HCT116 (cell line): ENCODE results near the gene CD72.

Experiments used
- EGR1 ChIP-seq: IDR thresholded peaks from 2 replicates; pipeline ENCODE4 v1.6.1; 2012; ENCODE audit warnings: low read depth
- EZH2 ChIP-seq: fragments of 200-600 bp; sonication (generic); IDR thresholded peaks from 2 replicates; pipeline ENCODE4 v1.6.1; 2017; ENCODE audit warnings: antibody characterized with exemption, mixed run types
- EZH2phosphoT487 ChIP-seq: fragments of 200-600 bp; IDR thresholded peaks from 2 replicates; pipeline ENCODE4 v1.6.1; 2018; ENCODE audit warnings: antibody characterized with exemption, borderline replicate concordance
- MAX ChIP-seq: IDR thresholded peaks from 2 replicates; pipeline ENCODE4 v1.6.1; 2012
- POLR2A ChIP-seq: IDR thresholded peaks from 2 replicates; pipeline ENCODE4 v1.7.0; 2011; ENCODE audit warnings: borderline replicate concordance; ENCODE audit not compliant: insufficient read depth, insufficient read length; ENCODE audit errors: extremely low read depth
- POLR2AphosphoS5 ChIP-seq: IDR thresholded peaks from 2 replicates; pipeline ENCODE4 v1.6.1; 2011; ENCODE audit warnings: mild to moderate bottlenecking, low read depth, low read length, moderate library complexity
- RAD21 ChIP-seq: IDR thresholded peaks from 2 replicates; pipeline ENCODE4 v1.6.1; 2012; ENCODE audit warnings: low read depth, mild to moderate bottlenecking
- REST ChIP-seq: IDR thresholded peaks from 2 replicates; pipeline ENCODE4 v1.6.1; 2012; ENCODE audit warnings: low read depth
- SP1 ChIP-seq: IDR thresholded peaks from 2 replicates; pipeline ENCODE4 v1.6.1; 2012; ENCODE audit warnings: low read depth
- TCF7L2 ChIP-seq: IDR thresholded peaks from 2 replicates; pipeline ENCODE4 v1.7.0; 2011; ENCODE audit warnings: borderline replicate concordance, inconsistent platforms; ENCODE audit not compliant: insufficient read depth, insufficient read length; ENCODE audit errors: extremely low read depth
- ZFX ChIP-seq: fragments of 450-650 bp; IDR thresholded peaks from 2 replicates; pipeline ENCODE4 v1.6.1; 2017
- TF ChIP-seq, protein P1 (sequence below), 3 experiments: fragments of 200-600 bp in 1 of 3; sonication (generic) in 1 of 3; IDR thresholded peaks in 2 of 3; conservative IDR thresholded peaks in 1 of 3; 2 replicates each; pipeline ENCODE4 v1.5.1; 2012 to 2017; ENCODE audit warnings: low read depth in 2 of 3, low read length in 2 of 3, antibody characterized with exemption in 1 of 3, borderline replicate concordance in 1 of 3, control low read depth in 1 of 3, mild to moderate bottlenecking in 1 of 3, mixed read lengths in 1 of 3, mixed run types in 1 of 3, moderate library complexity in 1 of 3; ENCODE audit not compliant: insufficient read depth in 1 of 3

DNA sequence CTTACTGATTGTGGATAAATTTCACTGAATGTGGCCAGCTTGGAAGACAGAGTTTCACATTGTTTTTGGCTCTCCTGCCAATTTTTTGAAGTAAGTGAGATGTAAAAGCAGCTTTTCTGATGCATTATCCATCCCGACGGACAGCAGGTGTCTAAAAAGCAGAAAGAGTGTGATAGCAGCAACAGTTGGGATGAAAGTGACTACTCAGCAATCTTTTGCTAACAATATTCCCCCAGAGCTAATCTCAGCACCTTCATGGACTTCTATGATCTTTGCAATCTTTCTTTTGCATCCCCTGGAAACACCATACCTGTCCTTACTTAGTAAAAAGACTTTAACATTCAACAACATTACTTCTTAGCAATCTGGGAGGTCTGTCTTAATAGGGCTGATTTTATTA is 5.4 kb downstream of the CD72 start:
- TF ChIP-seq ZFX (no peak), SP1 (no peak), POLR2AphosphoS5 (no peak), EZH2 (no peak), POLR2A (no peak), TCF7L2 (no peak), RAD21 (no peak), EZH2phosphoT487 (no peak), EGR1 (no peak), REST (no peak), MAX (no peak)
- TF ChIP-seq, protein P1, sequence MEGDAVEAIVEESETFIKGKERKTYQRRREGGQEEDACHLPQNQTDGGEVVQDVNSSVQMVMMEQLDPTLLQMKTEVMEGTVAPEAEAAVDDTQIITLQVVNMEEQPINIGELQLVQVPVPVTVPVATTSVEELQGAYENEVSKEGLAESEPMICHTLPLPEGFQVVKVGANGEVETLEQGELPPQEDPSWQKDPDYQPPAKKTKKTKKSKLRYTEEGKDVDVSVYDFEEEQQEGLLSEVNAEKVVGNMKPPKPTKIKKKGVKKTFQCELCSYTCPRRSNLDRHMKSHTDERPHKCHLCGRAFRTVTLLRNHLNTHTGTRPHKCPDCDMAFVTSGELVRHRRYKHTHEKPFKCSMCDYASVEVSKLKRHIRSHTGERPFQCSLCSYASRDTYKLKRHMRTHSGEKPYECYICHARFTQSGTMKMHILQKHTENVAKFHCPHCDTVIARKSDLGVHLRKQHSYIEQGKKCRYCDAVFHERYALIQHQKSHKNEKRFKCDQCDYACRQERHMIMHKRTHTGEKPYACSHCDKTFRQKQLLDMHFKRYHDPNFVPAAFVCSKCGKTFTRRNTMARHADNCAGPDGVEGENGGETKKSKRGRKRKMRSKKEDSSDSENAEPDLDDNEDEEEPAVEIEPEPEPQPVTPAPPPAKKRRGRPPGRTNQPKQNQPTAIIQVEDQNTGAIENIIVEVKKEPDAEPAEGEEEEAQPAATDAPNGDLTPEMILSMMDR (IDR thresholded peaks at IDR 0.05 in 2 of 3, conservative IDR thresholded peaks at IDR 0.05 in 1 of 3; ENCODE audit: borderline replicate concordance in 1 of 3, insufficient read depth in 1 of 3, low read depth in 2 of 3, low read length in 2 of 3): no peak
